ENCODE measurements around the gene CTNNBIP1.

DNA sequence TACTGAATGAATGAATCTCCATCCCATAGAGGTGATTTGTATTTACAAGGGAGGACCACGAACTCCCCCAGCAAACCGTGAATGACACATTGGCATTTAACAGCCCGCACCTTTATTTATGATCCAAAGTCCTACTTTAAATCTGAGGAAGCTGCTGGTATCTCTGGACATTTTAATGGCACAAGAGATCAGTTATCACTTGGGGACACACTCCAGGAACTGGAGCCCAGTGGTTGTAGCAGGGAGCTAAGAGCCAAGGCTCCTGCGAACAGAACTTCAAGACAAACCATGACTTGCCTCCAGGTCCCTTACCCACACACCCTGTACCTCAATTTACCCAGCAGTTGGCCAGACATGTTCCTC is 1.2 kb downstream of the CTNNBIP1 start:
- TF ChIP-seq, protein P1, sequence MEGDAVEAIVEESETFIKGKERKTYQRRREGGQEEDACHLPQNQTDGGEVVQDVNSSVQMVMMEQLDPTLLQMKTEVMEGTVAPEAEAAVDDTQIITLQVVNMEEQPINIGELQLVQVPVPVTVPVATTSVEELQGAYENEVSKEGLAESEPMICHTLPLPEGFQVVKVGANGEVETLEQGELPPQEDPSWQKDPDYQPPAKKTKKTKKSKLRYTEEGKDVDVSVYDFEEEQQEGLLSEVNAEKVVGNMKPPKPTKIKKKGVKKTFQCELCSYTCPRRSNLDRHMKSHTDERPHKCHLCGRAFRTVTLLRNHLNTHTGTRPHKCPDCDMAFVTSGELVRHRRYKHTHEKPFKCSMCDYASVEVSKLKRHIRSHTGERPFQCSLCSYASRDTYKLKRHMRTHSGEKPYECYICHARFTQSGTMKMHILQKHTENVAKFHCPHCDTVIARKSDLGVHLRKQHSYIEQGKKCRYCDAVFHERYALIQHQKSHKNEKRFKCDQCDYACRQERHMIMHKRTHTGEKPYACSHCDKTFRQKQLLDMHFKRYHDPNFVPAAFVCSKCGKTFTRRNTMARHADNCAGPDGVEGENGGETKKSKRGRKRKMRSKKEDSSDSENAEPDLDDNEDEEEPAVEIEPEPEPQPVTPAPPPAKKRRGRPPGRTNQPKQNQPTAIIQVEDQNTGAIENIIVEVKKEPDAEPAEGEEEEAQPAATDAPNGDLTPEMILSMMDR (IDR thresholded peaks at IDR 0.05): no peak
- no peak for TF ChIP-seq POLR2A (IDR thresholded peaks at IDR 0.05; ENCODE audit: low read depth)

All from esophagus muscularis mucosa (tissue), 3 donors.